Skin epidermis (tissue), 12 donors: Measurements from ENCODE around the gene TTYH3.
A peak's percentile ranks its signal among the peaks of the same experiment; 100 is the strongest.
"Not testable (repeated sequence)": the region's sequence is repeated elsewhere in the genome, so short reads cannot be mapped to it uniquely, and the experiment has no call there.

ENCODE experiments used
- H3K27ac ChIP-seq, 21 experiments: fragments of 200-600 bp; sonication (generic) in 11 of 21; one replicate each; pipeline ENCODE4 v1.5.0; 2020; ENCODE audit warnings: mild to moderate bottlenecking in 3 of 21, inconsistent platforms in 2 of 21, moderate library complexity in 2 of 21
- H3K4me3 ChIP-seq, 7 experiments: fragments of 200-600 bp; sonication (generic) in 2 of 7; one replicate each; pipeline ENCODE4 v1.5.0; 2020; ENCODE audit warnings: inconsistent platforms in 2 of 7, mild to moderate bottlenecking in 2 of 7, moderate library complexity in 1 of 7

TTYH3 gene

DNA sequence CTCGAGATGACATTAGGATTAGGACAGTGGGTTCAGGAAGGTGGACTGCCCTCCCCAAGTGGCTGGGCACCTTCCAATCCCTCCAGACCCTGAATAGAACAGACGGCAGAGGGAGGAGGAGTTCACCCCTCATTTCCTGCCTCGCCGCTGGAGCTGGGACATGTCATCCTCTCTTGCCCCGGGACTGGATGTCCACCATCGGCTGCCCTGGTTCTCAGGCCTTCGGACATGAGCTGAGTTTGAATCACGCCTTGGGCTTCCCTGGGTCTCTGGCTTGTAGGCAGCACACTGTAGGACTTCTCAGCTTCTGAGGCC, 62.3 kb downstream of the TTYH3 start:
- not testable (repeated sequence) for H3K27ac ChIP-seq, H3K4me3 ChIP-seq

DNA sequence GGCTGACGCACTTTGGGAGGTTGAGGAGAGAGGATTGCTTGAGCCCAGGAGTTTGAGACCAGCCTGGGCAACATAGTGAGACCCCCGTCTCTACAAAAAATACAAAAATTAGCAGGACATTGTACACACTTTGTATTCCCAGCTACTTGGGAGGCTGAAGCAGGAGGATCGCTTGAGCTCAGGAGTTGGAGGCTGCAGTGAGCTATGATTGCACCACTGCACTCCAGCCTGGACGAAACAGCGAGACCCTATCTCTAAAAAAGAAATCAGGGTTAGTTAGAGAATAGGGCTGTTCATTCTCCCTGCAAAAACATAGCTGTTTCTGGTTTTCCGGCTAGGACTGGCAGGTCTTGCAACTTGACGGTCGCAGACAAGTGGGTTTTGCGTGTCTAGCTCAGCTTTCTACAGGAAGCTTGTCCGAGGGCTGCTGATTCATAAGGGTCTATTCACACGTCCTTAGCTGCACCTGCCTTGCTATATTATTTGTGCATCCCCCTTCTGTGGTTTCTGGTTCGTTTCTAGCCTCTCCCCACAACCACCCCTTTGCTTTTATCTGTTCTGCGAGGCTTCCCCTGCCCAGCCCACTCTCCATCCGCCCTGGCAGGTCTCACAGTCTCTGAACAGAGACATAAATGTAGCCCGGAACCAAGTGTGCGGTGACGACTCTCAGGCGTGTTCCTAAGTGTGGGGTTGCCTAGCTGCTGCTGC, 66.9 kb downstream of the TTYH3 start:
- H3K4me3 ChIP-seq = no peak overlapping the region
- H3K27ac ChIP-seq = peak overlapping the region in 3 of 21 experiments; percentile 14 to 74 (median 47)

DNA sequence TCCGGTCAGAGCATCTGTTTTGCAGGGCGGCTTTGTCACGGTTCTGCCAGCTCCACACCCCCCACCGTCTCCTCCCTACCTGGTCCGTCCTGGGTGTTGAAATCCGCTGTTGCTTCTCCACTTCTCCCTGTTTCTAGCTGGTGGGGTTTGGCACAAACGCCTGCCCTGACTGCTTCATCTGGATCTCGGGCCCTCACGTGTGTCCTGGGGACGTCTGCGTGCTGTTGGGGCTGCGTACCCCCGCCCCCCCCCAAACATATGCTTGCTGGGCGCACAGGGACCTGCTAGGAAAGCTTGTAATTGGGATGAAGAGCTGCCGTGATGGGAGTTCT, 67.5 kb downstream of the TTYH3 start:
- no peak overlapping the region for H3K4me3 ChIP-seq
- peak overlapping the region in 3 of 21 experiments; percentile 14 to 74 (median 47) for H3K27ac ChIP-seq

DNA sequence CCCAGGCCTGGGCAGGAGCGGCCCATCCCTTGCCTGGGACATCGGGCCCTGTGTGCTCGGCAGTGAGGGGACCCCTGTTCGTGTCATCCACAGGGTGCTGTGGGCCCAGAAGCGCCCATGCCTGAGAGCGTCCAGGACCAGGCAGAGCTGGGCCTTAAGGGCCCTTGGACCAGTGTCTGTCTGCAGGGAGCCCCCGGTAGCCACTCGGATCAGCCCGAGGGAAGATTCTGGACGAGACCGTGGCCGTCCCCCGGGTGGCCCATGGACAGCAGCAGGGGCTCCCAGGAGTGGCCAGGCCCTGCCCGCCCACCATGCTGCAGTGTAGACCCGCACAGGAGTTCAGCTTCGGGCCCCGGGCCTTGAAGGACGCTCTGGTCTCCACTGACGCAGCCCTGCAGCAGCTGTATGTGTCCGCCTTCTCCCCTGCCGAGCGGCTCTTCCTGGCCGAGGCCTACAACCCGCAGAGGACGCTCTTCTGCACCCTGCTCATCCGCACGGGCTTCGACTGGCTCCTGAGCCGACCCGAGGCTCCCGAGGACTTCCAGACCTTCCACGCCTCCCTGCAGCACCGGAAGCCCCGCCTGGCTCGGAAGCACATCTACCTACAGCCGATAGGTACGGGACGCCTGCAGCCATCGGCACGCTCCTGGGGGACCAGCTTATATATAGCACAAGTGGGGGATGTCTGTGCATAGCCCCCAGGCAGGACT, 68.5 kb downstream of the TTYH3 start:
- no peak overlapping the region for H3K4me3 ChIP-seq
- no peak overlapping the region for H3K27ac ChIP-seq

DNA sequence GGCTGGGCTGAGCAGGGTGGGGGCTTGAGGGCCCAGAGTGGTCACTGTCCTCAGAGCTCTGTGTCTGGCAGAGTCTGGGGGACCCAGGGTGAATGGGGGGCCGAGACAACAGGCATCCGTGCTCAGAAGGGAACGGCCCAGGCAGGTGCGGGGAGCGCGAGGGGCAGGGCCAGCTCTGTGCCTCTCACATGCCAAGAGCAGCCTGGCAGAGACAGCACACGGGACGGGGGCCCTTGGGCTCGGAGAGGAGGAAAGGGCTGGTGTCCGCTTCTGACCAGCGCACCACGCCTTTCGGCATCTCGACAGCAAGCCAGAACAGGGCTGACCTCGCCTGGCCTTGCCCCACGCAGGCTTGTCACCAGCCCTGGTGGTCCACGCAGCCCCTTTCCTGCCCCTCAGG, 69.6 kb downstream of the TTYH3 start:
- no peak overlapping the region for H3K27ac ChIP-seq
- no peak overlapping the region for H3K4me3 ChIP-seq

DNA sequence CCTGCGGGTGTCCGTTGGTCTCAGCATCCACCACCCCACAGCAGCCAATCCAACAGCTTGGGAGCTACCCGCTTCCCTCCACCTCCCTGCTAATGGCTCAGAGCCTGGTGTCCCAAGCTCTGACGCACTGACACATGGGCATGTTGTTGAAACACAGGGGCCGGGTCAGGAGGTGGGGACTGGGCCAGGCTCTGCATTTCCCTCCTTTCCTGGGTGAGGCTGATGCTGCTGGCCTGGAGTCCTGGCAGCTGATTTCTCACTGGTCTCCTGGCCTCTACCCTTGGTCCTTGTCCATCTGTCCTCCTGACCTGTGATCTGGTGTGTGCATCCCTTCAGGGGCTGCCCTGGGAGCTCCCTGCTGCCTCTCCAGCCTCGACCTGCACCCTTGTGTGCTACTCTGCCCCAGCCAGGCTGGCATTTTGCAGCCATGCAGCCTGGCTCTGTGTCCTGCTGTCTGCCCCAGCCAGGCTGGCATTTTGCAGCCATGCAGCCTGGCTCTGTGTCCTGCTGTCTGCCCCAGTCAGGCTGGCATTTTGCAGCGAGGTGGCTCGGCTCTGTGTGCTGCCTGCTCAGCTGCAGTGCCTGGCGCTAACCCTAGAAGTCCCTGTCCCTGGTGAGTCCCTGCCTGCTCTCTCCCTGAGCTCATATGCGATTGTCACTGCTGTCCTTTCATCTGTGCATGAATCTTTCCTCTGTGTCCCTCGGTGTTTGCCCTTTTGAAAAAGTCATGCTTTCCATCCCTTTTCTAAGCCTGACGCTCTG, 70.2 kb downstream of the TTYH3 start:
- no peak overlapping the region for H3K4me3 ChIP-seq
- no peak overlapping the region for H3K27ac ChIP-seq

DNA sequence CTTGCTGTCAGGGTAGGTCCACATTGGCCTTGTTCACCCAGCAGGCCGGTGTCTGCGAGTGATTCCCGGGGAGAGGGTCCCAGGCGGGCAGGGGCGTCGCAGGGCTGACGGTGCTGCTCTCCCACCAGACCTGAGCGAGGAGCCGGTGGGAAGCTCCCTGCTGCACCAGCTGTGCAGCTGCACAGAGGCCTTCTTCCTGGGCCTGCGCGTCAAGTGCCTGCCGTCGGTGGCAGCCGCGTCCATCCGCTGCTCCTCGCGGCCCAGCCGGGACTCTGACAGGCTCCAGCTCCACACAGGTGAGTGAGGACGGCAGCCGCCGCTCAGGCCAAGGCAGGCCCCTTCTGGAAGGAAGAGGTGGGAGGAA, 70.8 kb downstream of the TTYH3 start:
- peak overlapping the region in 1 of 21 experiments; percentile 19 for H3K27ac ChIP-seq

DNA sequence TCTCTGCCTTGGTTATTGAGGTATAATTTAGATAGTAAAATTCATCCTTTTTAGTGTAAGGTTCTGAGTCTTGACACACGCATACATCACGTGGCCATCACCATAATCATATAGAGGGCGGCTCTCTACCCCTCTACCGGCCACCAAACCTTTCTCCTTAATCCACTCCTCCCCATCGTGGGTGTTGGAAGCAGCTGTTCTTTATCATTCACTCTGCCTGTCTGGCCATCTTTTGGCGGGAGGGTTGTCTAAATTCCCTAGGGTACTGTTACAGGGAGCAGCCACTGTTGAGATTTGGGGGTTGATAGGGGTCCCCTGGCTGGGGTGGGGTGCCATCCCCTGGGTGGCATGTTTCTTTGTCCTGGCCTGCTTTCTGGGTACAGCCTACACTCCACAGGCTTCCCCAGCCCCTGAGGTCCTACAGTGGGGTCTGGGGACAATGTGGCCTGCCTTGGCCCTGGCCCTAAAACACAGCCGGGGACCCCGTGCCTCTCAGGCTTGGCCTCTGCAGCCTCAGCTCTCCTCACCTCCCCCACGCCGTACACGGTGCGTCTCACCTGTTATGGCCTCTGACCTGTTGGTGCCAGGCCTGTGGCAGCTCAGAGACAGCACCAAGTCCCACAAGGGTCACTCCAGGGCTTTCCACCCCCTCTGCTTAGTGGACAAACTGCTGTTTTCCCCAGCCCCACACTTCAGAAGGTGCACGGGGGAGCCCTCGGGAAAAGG, 73.7 kb downstream of the TTYH3 start:
- Histone ChIP-seq H3K27ac (no peak overlapping the region), H3K4me3 (no peak overlapping the region)

More for the DNA sequence above, 70.8 kb downstream of the TTYH3 start:
- no peak overlapping the region for H3K4me3 ChIP-seq

DNA sequence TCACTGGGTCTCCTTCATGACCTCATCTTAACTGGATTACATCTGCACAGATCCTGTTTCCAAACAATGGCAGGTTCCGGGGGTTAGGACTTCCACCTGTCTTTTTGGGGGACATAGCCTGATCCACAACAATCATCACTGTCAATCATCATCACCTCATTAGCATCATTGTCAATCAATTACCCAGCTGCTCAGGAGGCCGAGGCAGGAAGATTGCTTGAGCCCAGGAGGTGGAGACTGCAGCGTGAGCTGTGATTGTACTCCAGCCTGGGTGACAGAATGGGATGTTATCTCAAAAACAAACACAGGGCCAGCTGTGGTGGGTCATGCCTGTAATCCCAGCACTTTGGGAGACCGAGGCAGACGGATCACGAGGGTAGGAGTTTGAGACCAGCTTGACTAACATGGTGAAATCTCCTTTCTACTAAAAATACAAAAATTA, 74.9 kb downstream of the TTYH3 start:
- no peak overlapping the region for H3K4me3 ChIP-seq
- no peak overlapping the region for H3K27ac ChIP-seq

DNA sequence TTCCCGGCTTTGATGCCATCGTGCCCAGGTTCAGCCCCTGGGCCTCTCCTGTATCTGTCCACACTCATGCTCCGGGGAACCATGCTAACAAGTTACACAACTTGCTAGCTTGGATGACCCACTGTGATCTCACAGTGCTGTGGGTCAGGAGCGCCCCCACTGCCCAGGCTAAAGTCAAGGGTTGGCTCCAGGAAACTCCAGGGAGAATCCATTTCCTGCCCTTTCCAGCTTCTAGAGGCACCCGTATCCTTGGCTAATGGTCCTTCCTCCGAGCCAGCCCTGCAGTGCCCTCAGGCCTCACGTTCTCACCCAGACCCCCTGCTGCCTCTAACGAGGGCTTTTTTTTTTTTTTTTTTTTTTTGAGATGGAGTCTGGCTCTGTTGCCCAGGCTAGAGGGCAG, 75.7 kb downstream of the TTYH3 start:
- H3K27ac ChIP-seq = no peak overlapping the region
- no peak overlapping the region for H3K4me3 ChIP-seq

DNA sequence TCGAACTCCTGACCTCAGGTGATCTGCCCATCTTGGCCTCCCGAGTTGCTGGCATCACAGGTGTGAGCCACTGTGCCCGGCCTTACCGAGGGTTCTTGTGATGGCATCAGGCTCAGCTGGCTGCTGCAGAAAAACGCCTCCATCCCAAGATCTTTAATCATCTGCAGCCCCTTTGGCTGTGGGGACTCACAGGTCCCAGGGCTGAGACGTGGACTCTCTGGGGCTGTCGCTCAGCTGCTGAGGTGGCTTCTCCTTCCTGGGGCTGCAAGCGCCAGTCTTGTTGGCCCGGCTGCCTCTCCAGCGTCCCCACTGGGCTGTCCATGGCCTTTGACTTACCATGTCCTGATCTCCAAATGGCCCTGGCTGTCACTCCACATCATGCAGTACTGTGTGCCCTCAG, 76.3 kb downstream of the TTYH3 start:
- Histone ChIP-seq H3K27ac (no peak overlapping the region), H3K4me3 (no peak overlapping the region)

DNA sequence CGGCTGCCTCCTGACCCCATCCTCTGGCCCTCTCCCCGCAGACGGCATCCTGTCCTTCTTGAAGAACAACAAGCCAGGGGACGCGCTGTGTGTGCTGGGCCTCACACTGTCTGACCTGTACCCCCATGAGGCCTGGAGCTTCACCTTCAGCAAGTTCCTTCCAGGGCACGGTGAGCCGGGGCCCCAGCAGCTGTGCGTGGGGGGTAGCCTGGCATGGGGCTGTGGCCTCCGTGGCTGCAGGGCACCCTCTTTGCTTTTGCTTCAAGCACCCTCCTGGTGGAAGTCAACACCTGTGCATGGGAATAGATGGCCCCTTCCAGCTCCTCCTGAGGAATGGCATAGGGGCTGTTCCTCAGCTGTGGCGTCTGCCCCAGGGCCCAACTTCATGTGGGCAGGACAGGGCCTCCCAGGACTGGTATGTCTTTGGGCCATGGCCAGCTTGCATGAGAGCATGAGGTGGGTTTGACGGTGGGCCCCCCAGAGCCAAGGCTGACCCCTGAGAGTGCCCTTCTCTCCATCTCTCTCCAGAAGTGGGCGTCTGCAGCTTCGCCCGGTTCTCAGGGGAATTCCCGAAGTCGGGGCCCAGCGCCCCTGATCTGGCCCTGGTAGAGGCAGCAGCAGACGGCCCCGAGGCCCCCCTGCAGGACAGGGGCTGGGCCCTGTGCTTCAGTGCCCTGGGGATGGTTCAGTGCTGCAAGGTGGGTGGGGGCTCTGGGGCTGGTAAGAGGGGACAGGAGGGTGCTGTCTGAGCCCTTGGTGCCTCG, 76.9 kb downstream of the TTYH3 start:
- no peak overlapping the region for H3K4me3 ChIP-seq
- peak overlapping the region in 3 of 21 experiments; percentile 70 to 82 (median 78) for H3K27ac ChIP-seq

DNA sequence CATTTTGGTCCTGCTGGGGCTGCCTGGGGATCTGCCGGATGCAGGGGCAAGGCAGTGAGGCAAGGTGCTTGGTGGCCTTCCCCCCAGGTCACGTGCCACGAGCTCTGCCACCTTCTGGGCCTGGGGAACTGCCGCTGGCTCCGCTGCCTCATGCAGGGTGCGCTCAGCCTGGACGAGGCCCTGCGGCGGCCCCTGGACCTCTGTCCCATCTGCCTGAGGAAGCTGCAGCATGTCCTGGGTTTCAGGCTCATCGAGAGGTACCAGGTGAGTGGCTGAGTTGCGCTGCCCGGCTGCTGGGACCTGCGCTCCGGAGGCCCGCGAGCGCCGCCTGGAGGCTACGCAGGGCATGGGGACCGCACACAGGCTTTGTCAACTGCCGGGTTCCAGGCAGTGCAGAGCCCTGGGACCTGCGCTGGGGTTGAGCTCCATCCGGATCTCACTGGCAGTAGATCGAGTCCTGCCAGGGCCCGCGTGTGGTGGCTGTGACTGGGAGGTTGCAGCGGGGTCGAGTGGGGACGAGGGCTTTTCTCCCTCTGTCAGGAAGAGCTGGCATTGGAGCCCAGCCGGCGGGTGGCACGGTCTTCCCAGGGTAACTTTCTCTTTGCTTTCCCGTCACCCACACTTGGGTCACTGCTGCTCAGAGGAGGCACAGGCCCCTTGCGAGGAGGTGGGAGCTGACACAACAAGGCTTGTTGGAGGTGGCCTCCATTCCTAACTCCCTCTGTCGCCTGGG, 77.9 kb downstream of the TTYH3 start:
- H3K4me3 ChIP-seq = peak overlapping the region; percentile 3 to 30 (median 21)
- peak overlapping the region in 9 of 21 experiments; percentile 4 to 82 (median 70) for H3K27ac ChIP-seq

DNA sequence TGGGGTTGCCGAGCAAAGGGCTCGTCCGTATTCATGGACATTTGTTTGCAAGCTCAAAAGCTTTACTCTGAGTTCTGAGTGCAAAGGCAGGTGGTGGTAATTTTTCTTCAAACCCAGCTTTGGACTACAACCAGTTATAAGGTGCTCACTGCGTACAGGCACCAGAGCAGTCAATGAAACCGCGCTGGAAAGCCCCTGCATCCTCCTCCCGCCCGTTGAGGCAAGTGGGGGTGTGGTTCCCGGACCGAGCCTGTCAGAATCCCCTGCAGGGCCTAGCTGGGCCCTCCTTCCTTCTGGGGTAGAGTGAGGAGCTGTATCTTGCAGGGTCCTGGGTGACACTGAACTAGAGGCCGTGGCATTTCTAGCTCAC, 78.5 kb downstream of the TTYH3 start:
- H3K4me3 ChIP-seq = peak overlapping the region; percentile 3 to 30 (median 21)

DNA sequence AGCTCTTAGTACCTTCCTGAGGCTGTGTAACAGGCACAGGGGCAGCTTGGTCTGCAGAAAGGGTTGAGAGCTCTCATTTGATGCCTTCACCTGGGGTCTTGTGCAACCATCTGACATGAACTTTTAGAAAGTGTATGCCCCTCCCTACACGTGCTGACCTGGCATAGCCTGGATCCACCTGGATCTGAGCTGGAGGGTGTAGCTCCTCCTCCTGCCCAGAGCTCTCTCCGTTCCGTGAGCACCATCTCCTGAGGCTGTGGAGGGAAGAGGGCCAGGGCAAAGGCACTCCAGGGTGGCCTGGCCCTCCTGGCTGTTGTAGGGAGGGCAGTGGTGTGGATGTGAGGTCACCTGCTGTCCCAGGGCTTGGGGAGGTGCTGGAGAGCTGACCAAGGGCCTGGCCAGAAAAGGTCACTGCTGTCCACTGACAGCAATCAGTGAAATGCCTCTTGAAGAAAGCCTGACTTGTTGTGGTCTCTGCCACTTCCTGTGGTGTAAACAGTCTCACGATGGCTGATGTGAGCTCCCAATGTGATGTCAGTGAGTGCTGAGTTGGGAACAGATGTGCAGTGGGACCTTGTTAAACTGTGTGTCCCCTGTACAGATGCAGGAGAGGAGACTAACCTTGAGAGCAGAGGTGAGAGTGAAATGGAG, 79.2 kb downstream of the TTYH3 start:
- Histone ChIP-seq H3K4me3 (no peak overlapping the region), H3K27ac (peak overlapping the region in 7 of 21 experiments; percentile 41 to 82 (median 77))

More for the DNA sequence above, 78.5 kb downstream of the TTYH3 start:
- H3K27ac ChIP-seq = peak overlapping the region in 9 of 21 experiments; percentile 4 to 82 (median 71)

DNA sequence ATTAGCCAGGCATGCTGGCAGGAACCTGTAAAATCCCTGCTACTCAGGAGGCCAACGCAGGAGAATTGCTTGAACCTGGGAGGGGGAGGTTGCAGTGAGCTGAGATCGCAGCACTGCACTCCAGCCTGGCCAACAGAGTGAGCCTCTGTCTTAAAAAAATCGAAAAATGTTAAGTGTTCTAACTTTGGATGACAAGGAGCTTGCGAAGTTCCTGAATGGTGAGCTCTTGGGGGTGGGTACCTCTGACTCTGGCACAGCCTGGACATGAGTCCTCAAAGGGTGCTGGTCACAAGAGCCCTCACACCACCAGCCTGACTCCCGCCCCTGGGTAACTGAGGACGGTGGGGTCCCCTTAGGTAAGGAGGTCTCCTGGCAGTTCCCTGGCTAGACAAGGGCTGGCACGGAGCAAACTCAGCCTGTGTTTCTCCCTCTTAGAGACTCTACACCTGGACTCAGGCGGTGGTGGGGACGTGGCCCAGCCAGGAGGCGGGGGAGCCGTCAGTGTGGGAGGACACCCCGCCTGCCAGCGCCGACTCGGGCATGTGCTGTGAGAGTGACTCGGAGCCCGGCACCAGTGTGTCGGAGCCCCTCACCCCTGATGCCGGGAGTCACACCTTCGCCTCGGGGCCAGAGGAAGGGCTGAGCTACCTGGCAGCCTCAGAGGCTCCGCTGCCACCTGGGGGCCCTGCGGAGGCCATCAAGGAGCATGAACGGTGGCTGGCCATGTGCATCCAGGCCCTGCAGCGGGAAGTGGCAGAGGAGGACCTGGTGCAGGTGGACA, 80.3 kb downstream of the TTYH3 start:
- peak overlapping the region in 1 of 21 experiments; percentile 80 for H3K27ac ChIP-seq

DNA sequence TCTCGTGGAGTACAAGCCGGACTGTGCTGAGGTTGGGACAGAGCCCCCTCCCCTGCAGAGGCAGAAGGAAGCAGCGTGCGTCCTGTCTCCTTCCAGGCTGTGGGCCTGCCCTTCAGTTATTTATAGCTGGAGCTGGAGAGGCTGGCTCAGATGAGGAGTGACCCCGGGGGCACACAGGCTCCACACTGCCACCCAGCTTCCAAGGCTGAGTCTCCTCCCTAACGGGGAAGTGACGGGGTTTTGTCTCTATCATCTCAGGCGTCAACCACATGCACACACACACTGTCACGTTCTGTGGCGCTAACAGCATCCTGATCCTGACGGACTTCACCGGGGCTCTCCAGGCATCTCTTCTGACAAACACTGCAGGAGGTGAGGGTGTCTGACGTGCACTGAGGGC, 81.6 kb downstream of the TTYH3 start:
- no peak overlapping the region for H3K4me3 ChIP-seq
- H3K27ac ChIP-seq = no peak overlapping the region

More for the DNA sequence above, 80.3 kb downstream of the TTYH3 start:
- no peak overlapping the region for H3K4me3 ChIP-seq

DNA sequence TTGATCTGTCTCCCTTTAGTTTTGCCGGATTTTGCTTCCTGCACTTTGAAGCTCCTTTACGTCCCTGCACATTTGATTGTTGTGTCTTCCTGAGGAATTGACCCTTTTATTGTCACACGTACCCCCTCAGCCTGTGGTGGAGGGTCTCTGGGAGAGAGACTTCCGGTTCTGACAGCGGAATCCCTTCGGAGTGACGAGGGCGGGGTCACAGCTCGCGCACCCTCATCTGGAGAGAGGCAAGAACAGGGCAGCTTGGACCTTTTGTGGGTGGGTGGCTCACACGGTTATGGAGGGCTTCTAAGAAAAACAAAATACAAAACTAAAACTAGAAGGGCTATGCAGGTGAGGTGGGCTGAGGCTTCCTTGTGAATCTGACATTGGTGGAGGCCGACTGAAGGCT, 82.2 kb downstream of the TTYH3 start:
- H3K27ac ChIP-seq = no peak overlapping the region
- no peak overlapping the region for H3K4me3 ChIP-seq
